NCI-H748 (cell line): ENCODE results near the gene FLOT2.
"Not testable (repeated sequence)": the region's sequence is repeated elsewhere in the genome, so short reads cannot be mapped to it uniquely, and the experiment has no call there.

Source experiments
- DNase-seq: peaks from one replicate; lab custom pipeline; 2025; ENCODE audit not compliant: unreplicated experiment; lab: John Stamatoyannopoulos, UW

Gene FLOT2

GRCh38 chr17:28896884-28897768 is at the start of gene FLOT2:
FLOT2 (minus strand) TSS chr17:28897733; CDS start chr17:28897574, 159 bp downstream.
- peak; percentile 83 for DNase-seq

GRCh38 chr17:28946239-28946638 is 48.7 kb upstream of the FLOT2 start:
- DNase-seq: no peak

GRCh38 chr17:28944862-28945741 is 47.6 kb upstream of the FLOT2 start:
- no peak for DNase-seq

- no peak for DNase-seq
Measured at GRCh38 chr17:28944343-28944742, 46.8 kb upstream of the FLOT2 start.

- no peak for DNase-seq
Measured at GRCh38 chr17:28942925-28943324, 45.4 kb upstream of the FLOT2 start.

- DNase-seq: no peak
Measured at GRCh38 chr17:28941251-28941650, 43.7 kb upstream of the FLOT2 start.

GRCh38 chr17:28940675-28941074 is 43.1 kb upstream of the FLOT2 start:
- no peak for DNase-seq

GRCh38 chr17:28940142-28940541 is 42.6 kb upstream of the FLOT2 start:
- DNase-seq: no peak

- no peak for DNase-seq
Measured at GRCh38 chr17:28938552-28938951, 41.0 kb upstream of the FLOT2 start.

- no peak for DNase-seq
Measured at GRCh38 chr17:28937044-28937729, 39.7 kb upstream of the FLOT2 start.

- DNase-seq: no peak
Measured at GRCh38 chr17:28935744-28936460, 38.4 kb upstream of the FLOT2 start.

GRCh38 chr17:28934508-28934907 is 37.0 kb upstream of the FLOT2 start:
- DNase-seq: not testable (repeated sequence)

GRCh38 chr17:28929787-28930186 is 32.3 kb upstream of the FLOT2 start:
- DNase-seq: no peak

GRCh38 chr17:28928061-28928460 is 30.5 kb upstream of the FLOT2 start:
- no peak for DNase-seq

GRCh38 chr17:28926786-28927185 is 29.3 kb upstream of the FLOT2 start:
- no peak for DNase-seq

- no peak for DNase-seq
Measured at GRCh38 chr17:28926366-28926765, 28.8 kb upstream of the FLOT2 start.

- no peak for DNase-seq
Measured at GRCh38 chr17:28925912-28926365, 28.4 kb upstream of the FLOT2 start.

GRCh38 chr17:28920201-28920600 is 22.7 kb upstream of the FLOT2 start:
- DNase-seq: no peak

GRCh38 chr17:28918295-28918694 is 20.8 kb upstream of the FLOT2 start:
- no peak for DNase-seq

- DNase-seq: no peak
Measured at GRCh38 chr17:28917465-28917864, 19.9 kb upstream of the FLOT2 start.

GRCh38 chr17:28917029-28917428 is 19.5 kb upstream of the FLOT2 start:
- no peak for DNase-seq
